ENCODE measurements around the gene ITPR2. TPM values are rescaled to one million over a fixed set of nuclear protein-coding genes. Genes with fewer than 3 reads are reported as not detected.
A peak's percentile ranks its signal among the peaks of the same experiment; 100 is the strongest.

Gene ITPR2
- total RNA-seq, 1 donor, result 77.7 TPM

- TF ChIP-seq CTCF (IDR thresholded peaks at IDR 0.05; ENCODE audit: insufficient read depth, low read depth, low read length), result no peak
- peak; percentile 3 for DNase-seq (ENCODE audit: low read depth)
- H3K4me3 ChIP-seq (ENCODE audit: low read depth, low read length), result no peak overlapping the region
Observed at GRCh38 chr12:26346736-26347135, 486.3 kb downstream of the ITPR2 start.

- DNase-seq (ENCODE audit: low read depth), result no peak
- no peak for TF ChIP-seq CTCF (IDR thresholded peaks at IDR 0.05; ENCODE audit: insufficient read depth, low read depth, low read length)
- H3K4me3 ChIP-seq (ENCODE audit: low read depth, low read length), result no peak overlapping the region
Observed at GRCh38 chr12:26345471-26346003, 487.5 kb downstream of the ITPR2 start.

- TF ChIP-seq CTCF (IDR thresholded peaks at IDR 0.05; ENCODE audit: insufficient read depth, low read depth, low read length), result no peak
- H3K4me3 ChIP-seq (ENCODE audit: low read depth, low read length), result no peak overlapping the region
- no peak for DNase-seq (ENCODE audit: low read depth)
Observed at GRCh38 chr12:26341491-26341890, 491.5 kb downstream of the ITPR2 start.

GRCh38 chr12:26340649-26341048 lies 492.3 kb downstream of the ITPR2 start:
- no peak overlapping the region for H3K4me3 ChIP-seq (ENCODE audit: low read depth, low read length)
- no peak for DNase-seq (ENCODE audit: low read depth)
- TF ChIP-seq CTCF (IDR thresholded peaks at IDR 0.05; ENCODE audit: insufficient read depth, low read depth, low read length), result no peak

- TF ChIP-seq CTCF (IDR thresholded peaks at IDR 0.05; ENCODE audit: insufficient read depth, low read depth, low read length), result no peak
- DNase-seq (ENCODE audit: low read depth), result no peak
- no peak overlapping the region for H3K4me3 ChIP-seq (ENCODE audit: low read depth, low read length)
Observed at GRCh38 chr12:26339976-26340375, 493.0 kb downstream of the ITPR2 start.

- TF ChIP-seq CTCF (IDR thresholded peaks at IDR 0.05; ENCODE audit: insufficient read depth, low read depth, low read length), result no peak
- no peak for DNase-seq (ENCODE audit: low read depth)
- no peak overlapping the region for H3K4me3 ChIP-seq (ENCODE audit: low read depth, low read length)
Observed at GRCh38 chr12:26338586-26339572, 494.1 kb downstream of the ITPR2 start.

All from fibroblast of villous mesenchyme (primary cell).